Epithelial cell of proximal tubule (primary cell): Measurements from ENCODE around the gene MAGOHB. TPM values are rescaled to one million over a fixed set of nuclear protein-coding genes. Genes with fewer than 3 reads are reported as not detected.

Experiments used
- DNase-seq: peaks from one replicate; pipeline ENCODE4 v3.0.0-alpha.2; 2011; ENCODE audit warnings: low read depth
- H3K4me3 ChIP-seq: 2 replicates; pipeline ENCODE4 v1.5.1; 2011; ENCODE audit warnings: low read depth, mild to moderate bottlenecking, low read length
- total RNA-seq: library from RNA; depleted of rRNA; stranded (reverse); fragments of >200 nt; gene quantifications from 2 replicates; pipeline ENCODE4 v1.2.3, GENCODE V29; 2015
- TF ChIP-seq, protein P1 (sequence below): conservative IDR thresholded peaks from 2 replicates; pipeline ENCODE4 v1.5.1; 2012; ENCODE audit warnings: low read depth, mild to moderate bottlenecking, low read length

The MAGOHB gene
- total RNA-seq, 1 donor from 2014 or later: 30.8 TPM

DNA sequence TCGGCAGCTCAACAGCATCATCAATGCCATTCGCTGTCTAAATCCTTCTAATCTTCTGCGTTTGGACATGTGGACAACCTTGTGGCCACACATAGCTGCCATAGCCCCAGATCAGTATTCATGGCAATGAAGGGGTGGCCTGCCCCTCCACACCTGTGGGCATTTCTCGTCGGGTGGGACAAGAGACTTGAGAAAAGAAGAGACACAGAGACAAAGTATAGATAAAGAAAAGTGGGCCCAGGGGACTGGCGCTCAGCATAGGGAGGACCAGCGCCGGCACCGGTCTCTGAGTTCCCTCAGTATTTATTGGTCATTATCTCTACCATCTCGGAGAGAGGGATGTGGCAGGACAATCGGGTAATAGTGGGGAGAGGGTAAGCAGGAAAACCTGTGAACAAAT, 42.3 kb downstream of the MAGOHB start:
- no peak for DNase-seq
- TF ChIP-seq, protein P1, sequence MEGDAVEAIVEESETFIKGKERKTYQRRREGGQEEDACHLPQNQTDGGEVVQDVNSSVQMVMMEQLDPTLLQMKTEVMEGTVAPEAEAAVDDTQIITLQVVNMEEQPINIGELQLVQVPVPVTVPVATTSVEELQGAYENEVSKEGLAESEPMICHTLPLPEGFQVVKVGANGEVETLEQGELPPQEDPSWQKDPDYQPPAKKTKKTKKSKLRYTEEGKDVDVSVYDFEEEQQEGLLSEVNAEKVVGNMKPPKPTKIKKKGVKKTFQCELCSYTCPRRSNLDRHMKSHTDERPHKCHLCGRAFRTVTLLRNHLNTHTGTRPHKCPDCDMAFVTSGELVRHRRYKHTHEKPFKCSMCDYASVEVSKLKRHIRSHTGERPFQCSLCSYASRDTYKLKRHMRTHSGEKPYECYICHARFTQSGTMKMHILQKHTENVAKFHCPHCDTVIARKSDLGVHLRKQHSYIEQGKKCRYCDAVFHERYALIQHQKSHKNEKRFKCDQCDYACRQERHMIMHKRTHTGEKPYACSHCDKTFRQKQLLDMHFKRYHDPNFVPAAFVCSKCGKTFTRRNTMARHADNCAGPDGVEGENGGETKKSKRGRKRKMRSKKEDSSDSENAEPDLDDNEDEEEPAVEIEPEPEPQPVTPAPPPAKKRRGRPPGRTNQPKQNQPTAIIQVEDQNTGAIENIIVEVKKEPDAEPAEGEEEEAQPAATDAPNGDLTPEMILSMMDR: no peak
- no peak overlapping the region for H3K4me3 ChIP-seq

DNA sequence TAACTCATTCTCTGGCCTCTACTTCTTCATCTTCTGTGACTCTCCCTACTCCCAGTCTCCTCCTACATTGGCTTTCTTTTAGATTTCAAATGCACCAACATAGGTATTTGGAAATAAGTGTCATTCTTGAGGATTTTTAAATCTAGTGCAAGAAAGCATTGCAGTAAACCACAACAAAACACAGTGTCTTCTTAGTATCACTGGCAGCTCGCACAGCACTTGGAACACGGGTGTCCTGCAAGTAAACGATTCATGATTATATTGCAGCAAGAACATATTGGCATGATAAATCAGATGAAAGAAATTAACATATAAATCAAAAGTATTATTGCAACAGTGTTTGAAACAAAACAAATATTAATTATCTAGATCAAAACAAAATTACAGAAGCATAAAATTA, 45.6 kb downstream of the MAGOHB start:
- DNase-seq: no peak
- H3K4me3 ChIP-seq: no peak overlapping the region
- TF ChIP-seq, protein P1: no peak

DNA sequence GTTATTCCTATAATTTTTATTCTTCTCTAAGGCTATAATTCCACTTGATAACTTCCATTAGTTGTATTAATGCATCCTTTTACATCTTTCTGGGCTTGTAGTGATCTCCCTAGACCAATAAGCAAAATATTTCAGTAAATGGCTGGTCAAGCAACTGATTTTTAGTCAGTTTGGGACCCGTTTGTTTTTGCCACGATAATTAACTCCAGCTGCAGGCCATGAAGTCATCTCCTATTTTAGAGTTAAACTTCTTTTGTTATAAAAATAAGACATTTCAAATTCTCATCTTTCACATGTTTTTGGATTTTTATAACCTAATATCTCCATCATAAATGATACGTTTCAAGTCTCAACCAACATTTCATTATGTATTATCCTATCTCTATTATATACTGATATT, 49.4 kb downstream of the MAGOHB start:
- H3K4me3 ChIP-seq: no peak overlapping the region
- no peak for DNase-seq
- TF ChIP-seq, protein P1: no peak

DNA sequence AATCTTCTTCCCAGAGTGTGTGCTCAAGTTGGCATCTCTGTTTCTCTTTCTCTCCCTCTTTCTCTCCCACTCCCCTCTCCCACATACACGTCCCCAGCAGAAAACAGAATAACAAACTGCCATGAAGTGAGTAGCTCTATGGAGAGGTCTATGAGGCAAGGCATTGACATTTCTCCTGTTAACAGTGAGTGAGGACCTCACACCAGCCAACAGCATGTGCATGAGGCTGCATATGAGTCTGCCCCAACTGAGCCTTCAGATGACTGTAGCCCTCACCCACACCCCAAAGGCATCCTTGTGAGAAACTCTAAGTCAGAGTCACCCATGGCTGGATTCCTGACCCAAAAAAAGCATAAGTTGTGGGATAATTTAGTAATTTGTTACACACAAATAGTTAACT, 50.4 kb downstream of the MAGOHB start:
- TF ChIP-seq, protein P1: no peak
- DNase-seq: no peak
- no peak overlapping the region for H3K4me3 ChIP-seq

DNA sequence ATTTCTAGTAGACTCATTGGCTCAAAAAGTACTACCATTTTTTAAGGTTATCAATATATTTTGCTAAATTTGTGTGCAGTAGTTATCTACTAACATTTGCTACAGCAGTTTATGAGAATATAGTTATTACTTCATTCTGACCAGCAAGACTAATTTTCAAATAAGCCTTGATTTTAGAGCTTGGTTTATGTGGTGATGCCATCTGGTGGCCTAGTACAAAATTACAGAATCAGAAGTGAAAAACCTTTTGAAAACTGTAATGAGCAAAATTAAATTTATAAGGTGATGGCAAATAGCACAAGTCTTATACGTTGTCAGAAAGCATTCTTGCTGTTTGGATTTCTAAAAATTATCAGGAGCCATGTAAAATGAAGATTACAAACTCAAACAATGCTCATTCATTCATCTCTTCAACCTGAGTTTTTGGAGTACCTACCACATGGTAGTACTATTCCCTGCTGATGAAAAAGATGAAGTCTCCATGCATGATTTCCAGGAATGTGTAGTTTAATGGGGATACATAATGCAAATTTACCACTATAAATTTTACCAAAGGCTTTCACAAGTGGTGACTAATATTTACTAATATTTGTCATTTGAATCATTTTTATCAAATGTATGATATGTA, 51.0 kb downstream of the MAGOHB start:
- no peak overlapping the region for H3K4me3 ChIP-seq
- peak; percentile 9 for DNase-seq
- TF ChIP-seq, protein P1: peak; percentile 70

DNA sequence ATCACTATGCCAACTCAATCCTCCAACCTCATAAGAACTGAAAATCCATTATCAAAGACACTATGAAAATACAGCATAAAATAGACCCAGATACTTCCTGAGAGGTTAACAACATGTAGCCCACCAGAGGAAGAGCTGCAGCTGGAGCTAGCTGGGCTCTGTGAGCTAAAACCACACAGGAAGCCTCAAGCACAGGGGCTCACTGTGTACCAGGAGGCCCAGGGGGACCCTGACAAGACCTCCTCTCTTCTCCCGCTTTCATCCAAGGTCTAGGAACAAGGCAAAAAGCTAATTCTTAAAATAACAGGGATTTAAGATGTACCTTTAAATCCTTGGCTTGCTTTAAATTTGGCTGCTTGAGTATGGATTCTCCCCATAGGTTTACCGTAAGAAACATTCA, 54.2 kb downstream of the MAGOHB start:
- TF ChIP-seq, protein P1: no peak
- no peak overlapping the region for H3K4me3 ChIP-seq
- no peak for DNase-seq

DNA sequence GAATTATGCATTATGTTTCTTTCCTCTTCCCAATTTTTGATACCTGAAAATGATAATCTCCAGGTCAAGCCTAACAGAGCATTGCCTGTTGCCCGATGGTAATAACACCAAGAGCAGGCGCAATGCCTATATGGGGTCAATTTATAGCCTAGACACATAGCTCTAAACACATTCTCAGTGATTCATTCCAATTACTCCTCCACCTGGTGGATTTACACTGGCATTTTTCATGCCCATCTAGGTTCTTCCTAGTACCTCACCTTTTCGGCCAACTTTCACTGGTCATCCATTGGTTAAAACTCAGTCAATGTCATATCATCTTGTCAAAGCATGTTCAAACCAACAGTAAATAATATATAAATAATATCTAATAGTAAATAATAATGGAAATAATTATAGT, 54.6 kb downstream of the MAGOHB start:
- no peak overlapping the region for H3K4me3 ChIP-seq
- TF ChIP-seq, protein P1: peak; percentile 14
- DNase-seq: no peak
